ENCODE measurements around the gene MARVELD1.

GRCh38 chr10:97713339-97713825 is at the start of gene MARVELD1:
- no peak for TF ChIP-seq CTCF (IDR thresholded peaks at IDR 0.05)
- TF ChIP-seq POLR2A (IDR thresholded peaks at IDR 0.05), result no peak

All from testis (tissue), 2 donors.